H9 (cell line): Measurements from ENCODE around the gene CEP162. TPM values are rescaled to one million over a fixed set of nuclear protein-coding genes. Genes with fewer than 3 reads are reported as not detected.
"Not testable (repeated sequence)": the region's sequence is repeated elsewhere in the genome, so short reads cannot be mapped to it uniquely, and the experiment has no call there.

Source experiments
- DNase-seq: peaks from one replicate; pipeline ENCODE4 v3.0.0-alpha.2; 2017
- H2AFZ ChIP-seq: one replicate; pipeline ENCODE4 v1.6.1; 2013; ENCODE audit warnings: mild to moderate bottlenecking, low read length, control low read depth, moderate library complexity
- H2AK5ac ChIP-seq: 2 replicates; pipeline ENCODE4 v1.6.1; 2013; ENCODE audit warnings: low read length, control low read depth, mixed read lengths; ENCODE audit not compliant: insufficient read length
- H2BK120ac ChIP-seq: one replicate; pipeline ENCODE4 v1.6.1; 2013; ENCODE audit warnings: low read depth, mild to moderate bottlenecking, low read length, control low read depth, inconsistent platforms; ENCODE audit not compliant: poor library complexity, severe bottlenecking
- H2BK12ac ChIP-seq: 2 replicates; pipeline ENCODE4 v1.6.1; 2013; ENCODE audit warnings: low read length, control low read depth, mixed read lengths, low read depth; ENCODE audit not compliant: insufficient read length
- H2BK15ac ChIP-seq: 2 replicates; pipeline ENCODE4 v1.6.1; 2013; ENCODE audit warnings: low read depth, low read length, control low read depth
- H2BK20ac ChIP-seq: one replicate; pipeline ENCODE4 v1.6.1; 2013; ENCODE audit warnings: low read depth, mild to moderate bottlenecking, low read length, control low read depth, inconsistent platforms; ENCODE audit not compliant: poor library complexity, severe bottlenecking
- H2BK5ac ChIP-seq: 2 replicates; pipeline ENCODE4 v1.6.1; 2013; ENCODE audit warnings: low read length, control low read depth, mixed read lengths; ENCODE audit not compliant: insufficient read length
- H3K14ac ChIP-seq: 2 replicates; pipeline ENCODE4 v1.6.1; 2013; ENCODE audit warnings: low read length, control low read depth; ENCODE audit not compliant: insufficient read depth
- H3K18ac ChIP-seq: 2 replicates; pipeline ENCODE4 v1.6.1; 2013; ENCODE audit warnings: low read depth, mild to moderate bottlenecking, mixed read lengths, low read length, control low read depth; ENCODE audit not compliant: insufficient read length
- H3K23ac ChIP-seq: 2 replicates; pipeline ENCODE4 v1.6.1; 2013; ENCODE audit warnings: low read length, control low read depth, mixed read lengths, low read depth; ENCODE audit not compliant: insufficient read length
- H3K23me2 ChIP-seq: 2 replicates; pipeline ENCODE4 v1.6.1; 2013; ENCODE audit warnings: low read depth, mild to moderate bottlenecking, mixed read lengths, low read length, control low read depth; ENCODE audit not compliant: insufficient read length, poor library complexity, severe bottlenecking
- H3K27ac ChIP-seq: 2 replicates; pipeline ENCODE4 v1.5.1; 2013; ENCODE audit warnings: low read length, control low read depth, mixed read lengths, low read depth; ENCODE audit not compliant: insufficient read length
- H3K27me3 ChIP-seq: 2 replicates; pipeline ENCODE4 v1.6.1; 2013; ENCODE audit warnings: low read length, control low read depth, inconsistent platforms; ENCODE audit not compliant: insufficient read depth
- H3K4ac ChIP-seq: 2 replicates; pipeline ENCODE4 v1.6.1; 2013; ENCODE audit warnings: low read depth, mild to moderate bottlenecking, control low read depth, inconsistent platforms, low read length, moderate library complexity
- H3K4me1 ChIP-seq: 2 replicates; pipeline ENCODE4 v1.6.1; 2013; ENCODE audit warnings: low read length, control low read depth, inconsistent platforms; ENCODE audit not compliant: insufficient read depth
- H3K4me2 ChIP-seq: 2 replicates; pipeline ENCODE4 v1.6.1; 2013; ENCODE audit warnings: low read length, control low read depth, mixed read lengths; ENCODE audit not compliant: insufficient read length, insufficient read depth
- H3K56ac ChIP-seq: 2 replicates; pipeline ENCODE4 v1.6.1; 2013; ENCODE audit warnings: low read depth, mild to moderate bottlenecking, mixed read lengths, low read length, control low read depth; ENCODE audit not compliant: insufficient read length
- H3K79me1 ChIP-seq: 2 replicates; pipeline ENCODE4 v1.6.1; 2013; ENCODE audit warnings: low read depth, mild to moderate bottlenecking, moderate library complexity, low read length, control low read depth, inconsistent platforms; ENCODE audit not compliant: insufficient read depth, poor library complexity, severe bottlenecking
- H3K79me2 ChIP-seq: 2 replicates; pipeline ENCODE4 v1.6.1; 2013; ENCODE audit warnings: low read length, control low read depth, inconsistent platforms; ENCODE audit not compliant: insufficient read depth
- H3K9ac ChIP-seq: 2 replicates; pipeline ENCODE4 v1.6.1; 2013; ENCODE audit warnings: low read length, control low read depth, mixed read lengths; ENCODE audit not compliant: insufficient read length; ENCODE audit errors: extremely low read depth
- H3K9me3 ChIP-seq: one replicate; pipeline ENCODE4 v1.6.1; 2013; ENCODE audit warnings: low read depth, low read length, inconsistent platforms; ENCODE audit not compliant: control insufficient read depth
- H3T11ph ChIP-seq: one replicate; pipeline ENCODE4 v1.6.1; 2013; ENCODE audit warnings: mild to moderate bottlenecking, low read length, control low read depth, inconsistent platforms
- H4K20me1 ChIP-seq: one replicate; pipeline ENCODE4 v1.6.1; 2013; ENCODE audit not compliant: control insufficient read depth, insufficient read length, insufficient read depth
- H4K5ac ChIP-seq: 2 replicates; pipeline ENCODE4 v1.6.1; 2013; ENCODE audit warnings: low read depth, mild to moderate bottlenecking, mixed read lengths, low read length, control low read depth; ENCODE audit not compliant: insufficient read length
- H4K8ac ChIP-seq: replicated peaks from 2 replicates; pipeline ENCODE4 v1.6.1; 2013; ENCODE audit warnings: low read length, control low read depth, mixed read lengths, low read depth; ENCODE audit not compliant: insufficient read length
- H4K91ac ChIP-seq: 2 replicates; pipeline ENCODE4 v1.6.1; 2013; ENCODE audit warnings: low read depth, mild to moderate bottlenecking, moderate library complexity, mixed read lengths, low read length, control low read depth; ENCODE audit not compliant: insufficient read length
- H3K27ac Mint-ChIP-seq, 3 experiments: 2 replicates in 2 of 3; 3 replicates in 1 of 3; pipeline ENCODE4 v1.8.0; 2020 to 2021; ENCODE audit warnings: mixed read lengths in 3 of 3, mild to moderate bottlenecking in 1 of 3, moderate library complexity in 1 of 3
- H3K27me3 Mint-ChIP-seq: 2 replicates; pipeline ENCODE4 v1.8.0; 2021; ENCODE audit warnings: low read depth, mild to moderate bottlenecking, moderate library complexity, mixed read lengths
- H3K36me3 Mint-ChIP-seq, 3 experiments: 2 replicates in 2 of 3; 3 replicates in 1 of 3; pipeline ENCODE4 v1.8.0; 2020 to 2021; ENCODE audit warnings: low read depth in 3 of 3, mixed read lengths in 3 of 3; ENCODE audit not compliant: insufficient read depth in 1 of 3
- H3K4me1 Mint-ChIP-seq, 2 experiments: 2 replicates each; pipeline ENCODE4 v1.8.0; 2020; ENCODE audit warnings: mixed read lengths in 2 of 2
- H3K4me3 Mint-ChIP-seq, 2 experiments: 2 replicates in 1 of 2; 3 replicates in 1 of 2; pipeline ENCODE4 v1.8.0; 2020 to 2021; ENCODE audit warnings: mild to moderate bottlenecking in 2 of 2, mixed read lengths in 2 of 2, moderate library complexity in 1 of 2
- H3K9me3 Mint-ChIP-seq, 2 experiments: 2 replicates in 1 of 2; 3 replicates in 1 of 2; pipeline ENCODE4 v1.8.0; 2020; ENCODE audit warnings: mild to moderate bottlenecking in 2 of 2, mixed read lengths in 2 of 2, moderate library complexity in 1 of 2
- WGBS: extraction: QIAGEN DNeasy Blood & Tissue Kit; methylation state at CpG from one replicate; pipeline ENCODE4 v1.1.7; 2013; ENCODE audit warnings: missing lambda C conversion rate, low lambda C conversion rate, mixed read lengths; ENCODE audit not compliant: insufficient read length; ENCODE audit errors: extremely low coverage; 5-methylcytosine and 5-hydroxymethylcytosine counted together
- total RNA-seq: library from RNA; stranded (reverse); gene quantifications from 2 replicates; pipeline ENCODE4 v1.2.1, GENCODE V29; 2021

Gene CEP162
- total RNA-seq, 1 experiment from 2014 or later, result 11.5 TPM

DNA sequence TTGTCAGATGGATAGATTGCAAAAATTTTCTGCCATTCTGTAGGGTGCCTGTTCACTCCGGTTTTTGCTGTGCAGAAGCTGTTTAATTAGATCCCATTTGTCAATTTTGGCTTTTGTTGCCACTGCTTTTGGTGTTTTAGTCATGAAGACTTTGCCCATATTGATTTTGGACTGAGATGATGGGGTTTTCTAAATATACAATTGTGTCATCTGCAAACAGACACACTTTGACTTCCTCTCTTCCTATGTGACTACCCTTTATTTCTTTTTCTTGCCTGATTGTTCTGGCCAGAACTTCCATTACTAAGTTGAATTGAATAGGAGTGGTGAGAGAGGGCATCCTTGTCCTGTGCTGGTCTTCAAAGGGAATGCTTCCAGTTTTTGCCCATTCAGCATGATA is 97.9 kb downstream of the CEP162 start:
- Mint-ChIP-seq H3K36me3 (peaks cover 34 to 53% (median 41%) of the 10 kb centered on the region in 3 experiments), H3K9me3 (peaks cover 24 to 32% of the 10 kb centered on the region in 2 experiments)
- not testable (repeated sequence) for H3K56ac ChIP-seq, H2AK5ac ChIP-seq, H3K18ac ChIP-seq, H3K9me3 ChIP-seq, H3K4me2 ChIP-seq, H2BK20ac ChIP-seq, H3K4me1 Mint-ChIP-seq, H3K27me3 ChIP-seq, H4K20me1 ChIP-seq, H2AFZ ChIP-seq, H3K79me1 ChIP-seq, H3K79me2 ChIP-seq, H3K4ac ChIP-seq, H3T11ph ChIP-seq, H3K14ac ChIP-seq, H3K23me2 ChIP-seq, H4K91ac ChIP-seq, H3K27ac Mint-ChIP-seq, H4K8ac ChIP-seq, H2BK15ac ChIP-seq, H2BK120ac ChIP-seq, H3K23ac ChIP-seq, H3K27me3 Mint-ChIP-seq, H3K4me1 ChIP-seq, H3K27ac ChIP-seq, H3K9ac ChIP-seq, DNase-seq, H4K5ac ChIP-seq, H2BK12ac ChIP-seq, H3K4me3 Mint-ChIP-seq, H2BK5ac ChIP-seq
- no CpG with 5 or more reads among the region's 1 CpG for WGBS
